Activated T-cell treated with anti-CD3 and anti-CD28 coated beads for 4 hours (primary cell): ENCODE measurements around the gene ERP27.

Experiments used
- DNase-seq: peaks from one replicate; pipeline ENCODE4 v3.0.0-alpha.2; 2020

The ERP27 gene

DNA sequence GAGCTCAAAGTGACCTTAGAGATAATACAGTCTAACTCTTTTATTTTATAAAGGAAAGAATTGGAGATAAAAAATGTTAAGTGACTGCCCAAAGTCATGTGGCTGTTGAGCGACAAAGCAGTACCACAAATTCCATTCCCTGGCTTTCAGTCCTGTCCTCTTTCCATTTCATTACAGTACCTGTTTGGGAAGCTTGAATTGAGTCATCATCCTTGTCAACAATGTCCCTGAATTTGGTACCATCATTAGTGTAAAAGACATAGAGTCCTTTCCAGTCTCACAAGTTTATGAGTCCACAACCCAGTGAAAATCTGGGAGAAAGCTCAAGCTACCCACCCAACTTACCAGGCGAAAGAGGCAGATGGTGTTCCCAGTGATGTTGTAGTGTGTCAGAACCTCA lies 3.8 kb downstream of the ERP27 start:
- no peak for DNase-seq

DNA sequence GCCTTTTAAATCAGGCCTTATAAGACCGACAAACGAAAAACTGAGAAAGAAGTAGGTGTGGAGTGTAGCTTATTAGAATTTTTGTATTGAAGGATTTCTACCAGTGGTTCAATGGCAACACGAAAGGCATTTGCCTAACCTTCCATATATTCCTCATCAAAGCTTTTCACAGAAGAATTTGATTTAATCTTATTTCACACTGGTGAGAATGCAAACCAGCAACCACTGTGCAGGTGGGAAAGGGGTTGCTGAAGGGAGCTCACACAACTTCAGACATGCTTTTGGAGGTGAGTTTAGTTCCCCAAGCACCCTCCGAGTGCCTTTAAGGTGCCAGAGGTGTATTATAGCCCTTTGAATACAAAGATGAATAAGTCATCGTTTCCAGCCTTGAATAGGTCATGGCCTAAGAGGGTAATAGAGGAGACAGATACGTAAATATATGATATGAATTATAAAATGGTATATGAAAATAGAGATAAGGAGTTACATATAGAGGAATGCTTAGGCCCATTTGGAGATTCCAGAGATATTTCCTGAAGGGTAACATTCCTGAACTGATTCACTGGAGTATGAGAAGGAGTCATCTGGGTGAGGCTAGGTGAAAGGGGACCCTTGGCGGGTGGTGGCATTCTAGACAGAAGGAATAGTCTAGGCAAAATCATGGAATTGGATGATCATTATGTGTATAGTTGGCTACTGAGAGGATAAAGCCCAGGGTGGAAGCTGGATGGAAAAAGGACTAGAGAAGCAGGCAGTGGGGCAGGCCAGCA lies 6.4 kb downstream of the ERP27 start:
- no peak for DNase-seq

DNA sequence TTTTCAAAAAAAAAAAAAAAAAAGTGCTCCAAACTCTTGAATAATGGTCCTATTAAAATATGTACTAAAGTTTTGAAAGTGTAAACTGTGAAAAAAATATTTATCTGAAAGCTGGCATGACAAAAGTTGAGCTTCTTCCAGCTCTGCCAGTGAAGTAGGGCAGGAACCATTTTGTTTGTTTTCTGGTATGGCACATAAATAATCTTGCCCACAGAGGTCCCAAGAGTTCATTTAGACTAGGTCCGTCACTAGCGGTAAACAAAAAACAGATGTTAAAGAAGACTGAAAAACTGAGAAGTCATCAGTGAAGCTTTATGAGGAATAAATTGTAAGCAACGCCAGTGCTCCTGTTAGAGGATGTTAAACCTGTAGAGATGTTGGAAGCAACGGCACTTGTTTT lies 7.0 kb downstream of the ERP27 start:
- no peak for DNase-seq

DNA sequence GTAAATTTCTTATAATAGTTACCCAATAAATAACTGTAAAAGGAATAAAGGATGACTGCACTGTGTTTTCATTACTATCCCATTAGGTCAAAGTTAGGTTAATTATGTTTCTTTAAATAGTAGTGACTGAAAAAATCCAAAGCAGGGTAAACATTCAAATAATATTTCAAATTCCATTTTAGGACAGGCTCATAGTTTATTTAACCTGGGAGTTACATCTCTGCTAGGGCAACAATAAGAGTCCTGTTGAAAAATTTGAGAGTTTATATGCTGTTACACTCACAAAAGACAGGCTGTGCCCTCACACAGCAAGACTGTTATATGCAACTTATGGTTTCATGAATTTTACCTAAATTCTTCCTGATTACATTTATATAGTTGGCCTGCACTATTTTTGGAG lies 8.0 kb downstream of the ERP27 start:
- no peak for DNase-seq

DNA sequence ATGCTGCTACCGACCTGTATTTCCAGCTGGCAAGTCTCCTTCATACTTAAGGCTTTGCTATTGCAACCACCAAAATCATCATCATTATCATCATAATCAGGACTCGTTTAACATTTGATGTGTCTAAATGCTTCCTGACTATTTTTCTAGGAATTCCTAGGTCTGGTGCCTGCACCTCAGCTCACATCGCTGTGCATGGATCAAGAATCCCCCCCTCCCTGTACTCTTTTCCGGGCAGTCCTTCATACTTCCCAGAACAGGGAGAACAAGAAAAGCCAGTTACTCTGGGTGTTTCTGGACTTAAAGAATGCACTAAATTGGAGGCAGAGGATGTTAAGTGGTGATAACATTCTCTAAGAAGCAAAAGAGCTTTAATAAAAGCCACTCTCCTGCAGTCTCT lies 9.4 kb downstream of the ERP27 start:
- no peak for DNase-seq

DNA sequence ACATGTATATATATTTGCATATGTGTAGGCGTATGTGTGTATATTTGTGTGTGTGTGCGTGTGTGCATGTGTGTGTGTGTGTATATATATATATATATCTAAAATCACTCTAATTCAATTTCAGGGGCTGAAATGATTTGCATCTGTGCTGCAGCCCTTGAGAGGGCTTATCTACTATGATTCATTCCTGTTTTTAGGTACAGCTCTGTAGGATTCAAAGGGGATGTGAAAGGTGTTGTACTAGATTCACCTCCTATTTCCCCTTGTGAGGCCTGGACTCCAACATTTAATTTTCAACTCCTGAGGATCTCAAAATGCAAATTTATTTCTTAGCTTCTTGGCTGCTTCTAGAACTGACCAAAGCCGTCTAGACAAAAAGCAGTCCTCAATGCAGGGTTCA lies 11.1 kb downstream of the ERP27 start:
- no peak for DNase-seq

DNA sequence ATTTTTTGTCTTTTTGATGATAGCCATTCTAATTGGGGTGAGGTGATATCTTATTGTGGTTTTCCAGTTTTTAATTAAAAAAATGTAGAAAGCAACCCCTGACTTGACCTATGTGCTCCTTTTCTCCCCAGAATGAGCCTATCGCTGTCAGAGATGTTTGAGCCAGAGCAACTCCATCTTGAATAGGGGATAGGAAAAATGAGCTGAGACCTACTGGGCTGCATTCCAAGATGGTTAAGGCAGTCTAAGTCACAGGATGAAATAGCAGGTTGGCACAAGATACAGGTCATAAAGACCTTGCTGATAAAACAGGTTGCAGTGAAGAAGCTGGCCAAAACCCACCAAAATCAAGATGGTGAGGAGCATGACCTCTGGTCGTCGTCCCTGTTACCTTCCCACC lies 13.8 kb downstream of the ERP27 start:
- DNase-seq, result no peak

DNA sequence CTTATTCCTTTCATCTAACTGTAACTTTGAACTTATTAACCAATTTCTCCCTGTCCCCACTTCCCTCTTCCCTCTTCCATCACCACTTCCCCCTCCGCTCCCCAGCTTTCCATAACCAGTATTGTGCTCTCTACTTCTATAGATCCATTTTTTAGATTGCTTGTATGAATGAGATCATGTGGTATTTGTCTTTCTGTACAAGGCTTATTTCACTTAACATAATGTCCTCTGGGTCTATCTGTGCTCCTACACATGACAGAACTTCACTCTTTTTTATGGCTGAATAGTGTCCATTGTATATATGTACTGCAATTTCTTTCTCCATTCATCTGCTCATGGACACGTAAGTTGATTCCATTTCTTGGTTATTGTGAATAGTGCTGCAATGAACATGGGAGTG lies 14.4 kb downstream of the ERP27 start:
- DNase-seq, result no peak

DNA sequence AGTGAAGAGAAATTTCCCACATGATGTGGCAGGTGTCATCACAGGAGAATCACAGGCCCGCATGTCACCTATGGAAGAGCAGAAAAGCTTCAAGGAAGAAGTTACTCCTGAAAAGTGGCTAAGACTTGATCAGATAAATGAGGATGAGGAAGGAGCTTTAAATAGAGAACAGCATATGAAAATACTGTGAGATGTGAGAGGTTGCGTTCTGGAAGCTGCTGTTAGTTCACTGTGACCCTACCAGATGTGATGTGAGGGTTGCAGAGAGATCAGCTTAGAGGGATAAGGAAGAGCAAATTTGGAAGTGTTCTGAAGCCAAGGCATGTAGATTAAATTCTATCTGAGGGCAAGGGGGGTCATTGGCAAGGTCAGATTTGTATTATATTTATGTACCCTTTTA lies 17.1 kb downstream of the ERP27 start:
- DNase-seq, result no peak

DNA sequence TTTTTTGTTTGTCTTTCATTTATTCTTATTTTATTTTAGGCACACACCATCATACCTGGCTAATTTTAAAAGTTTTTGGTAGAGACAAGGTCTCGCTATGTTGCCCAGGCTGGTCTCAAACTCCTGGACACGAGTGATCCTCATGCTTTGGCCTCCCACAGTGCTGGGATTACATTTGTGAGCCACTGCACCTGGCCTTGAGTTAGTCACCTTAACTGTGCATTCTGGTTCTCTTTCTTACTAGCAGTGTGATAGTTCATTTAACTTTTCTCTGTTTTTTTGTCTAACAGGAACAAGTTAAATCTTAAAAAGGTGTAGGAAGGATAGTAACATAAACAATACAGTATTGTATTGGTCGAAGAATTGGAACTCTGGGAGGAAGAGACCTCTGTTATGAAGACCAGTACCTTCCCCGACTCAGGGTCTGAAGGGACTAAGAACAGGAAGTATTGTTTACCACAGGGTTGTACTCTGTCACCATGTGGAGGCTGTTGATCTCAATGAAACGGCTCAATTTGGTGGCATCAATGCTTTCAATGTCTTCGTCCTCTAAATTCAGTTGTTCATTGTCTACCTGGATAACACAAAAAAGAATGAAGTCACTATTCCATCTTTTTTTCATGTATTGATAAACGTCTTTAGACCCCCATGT lies 17.7 kb downstream of the ERP27 start:
- no peak for DNase-seq

DNA sequence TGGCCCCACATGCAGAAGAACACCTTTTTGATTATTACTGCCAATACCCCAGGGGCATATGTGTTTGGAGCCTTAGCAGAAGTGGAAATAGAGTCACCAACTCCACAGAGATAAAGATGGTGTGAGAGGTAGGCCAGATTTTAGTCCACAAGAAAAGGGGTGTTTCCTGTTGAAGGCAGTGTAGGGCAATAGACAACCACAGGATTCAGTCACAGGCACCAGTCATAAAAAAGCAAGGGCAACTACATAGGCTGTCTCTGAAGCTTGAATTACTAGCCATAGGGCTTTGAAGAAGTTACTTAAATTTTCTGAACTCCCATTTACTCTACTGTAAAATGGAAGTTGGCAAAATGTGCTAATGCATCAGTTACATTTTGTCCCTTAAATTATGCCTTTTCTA lies 18.9 kb downstream of the ERP27 start:
- no peak for DNase-seq

DNA sequence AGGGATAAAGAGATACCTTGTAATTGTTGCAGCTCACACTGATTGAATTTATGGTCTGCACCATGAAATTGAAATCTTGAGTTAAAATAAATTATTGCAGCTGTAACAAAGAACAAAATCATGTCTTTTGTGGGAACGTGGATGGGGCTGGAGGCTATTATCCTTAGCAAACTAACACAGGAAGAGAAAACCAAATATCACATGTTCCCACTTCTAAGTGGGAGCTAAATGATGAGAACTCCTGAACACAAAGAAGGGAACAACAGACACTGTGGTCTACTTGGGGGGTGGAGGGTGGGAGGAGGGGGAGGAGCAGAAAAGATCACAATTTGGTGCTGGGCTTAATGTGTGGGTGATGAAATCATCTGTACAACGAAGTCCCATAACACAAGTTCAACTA lies 22.6 kb downstream of the ERP27 start:
- DNase-seq, result no peak

DNA sequence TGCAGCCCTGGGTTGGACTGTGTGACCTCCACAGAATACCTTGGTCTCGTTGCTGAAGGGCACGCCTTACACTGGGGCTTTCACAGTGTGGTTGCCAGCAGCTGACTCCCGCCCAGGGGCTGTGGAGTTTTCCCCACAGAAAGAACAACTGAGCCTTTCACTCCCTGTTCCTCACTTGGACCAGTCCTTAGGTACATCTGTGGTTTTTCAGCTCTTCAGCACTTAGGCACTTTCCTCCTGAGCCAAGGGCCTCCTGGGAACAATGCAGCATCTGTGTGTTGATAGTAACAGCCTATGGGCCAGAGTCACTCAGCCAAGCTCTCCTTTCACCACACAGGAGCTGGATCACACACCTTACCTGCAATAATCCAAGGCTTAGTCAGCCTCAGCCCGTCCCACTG lies 25.0 kb downstream of the ERP27 start:
- DNase-seq, result no peak

DNA sequence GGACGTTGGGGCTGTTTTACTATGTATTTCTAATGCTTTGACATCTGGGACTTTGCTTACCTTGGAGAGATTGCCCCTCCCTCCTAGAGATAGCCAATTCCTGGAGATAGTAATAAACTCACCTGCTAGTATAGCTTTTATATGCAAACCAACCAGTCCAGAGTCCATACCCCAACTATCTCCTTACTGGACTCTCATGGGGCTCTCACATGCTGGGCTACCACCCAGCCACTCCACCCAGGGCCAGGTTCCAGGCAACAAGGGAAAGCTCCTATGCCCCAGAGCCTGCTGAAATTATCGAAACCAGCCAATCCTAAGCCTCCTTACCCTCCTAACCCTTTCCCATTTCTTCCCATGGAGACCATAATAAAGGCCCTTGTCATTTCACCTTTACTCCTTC lies 27.2 kb downstream of the ERP27 start:
- DNase-seq, result no peak

DNA sequence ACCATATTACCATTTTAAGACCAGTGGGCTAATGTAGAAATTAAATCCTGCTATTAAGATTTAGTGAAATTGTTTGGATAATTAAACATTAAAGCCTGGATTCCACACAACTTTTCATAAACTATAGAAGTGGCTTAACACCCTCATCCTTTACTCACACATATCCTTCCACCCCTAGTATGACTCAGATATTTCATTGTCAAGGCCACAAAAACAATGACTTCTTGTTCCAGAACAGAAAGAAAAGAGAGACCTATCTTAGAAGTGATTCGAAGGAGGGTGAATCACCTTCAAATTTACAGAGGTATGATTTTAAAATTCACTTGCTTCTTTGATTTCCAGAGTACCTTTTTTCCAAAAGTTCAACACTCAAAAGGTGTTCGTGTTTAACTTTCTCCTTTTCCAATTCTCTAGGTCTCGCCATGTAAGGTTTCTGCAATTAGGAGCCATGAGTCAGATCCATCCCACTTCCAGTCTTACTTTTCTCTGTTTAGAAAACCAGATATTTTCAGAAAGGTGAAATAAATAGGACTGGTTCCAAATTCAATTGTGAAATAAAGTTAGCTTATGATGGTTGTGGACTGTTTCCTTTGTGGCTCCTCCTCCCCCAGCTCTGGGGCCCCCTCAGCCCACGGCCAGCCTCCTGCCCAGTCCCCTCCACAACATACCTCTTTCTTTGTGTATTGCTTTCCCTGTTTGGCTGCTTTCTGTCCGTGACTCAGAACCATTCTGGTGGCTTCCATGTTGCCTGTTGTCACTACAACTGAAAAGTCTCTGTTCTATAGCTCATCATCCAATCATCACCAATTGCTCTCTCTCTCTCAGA lies 28.0 kb downstream of the ERP27 start:
- DNase-seq, result no peak

DNA sequence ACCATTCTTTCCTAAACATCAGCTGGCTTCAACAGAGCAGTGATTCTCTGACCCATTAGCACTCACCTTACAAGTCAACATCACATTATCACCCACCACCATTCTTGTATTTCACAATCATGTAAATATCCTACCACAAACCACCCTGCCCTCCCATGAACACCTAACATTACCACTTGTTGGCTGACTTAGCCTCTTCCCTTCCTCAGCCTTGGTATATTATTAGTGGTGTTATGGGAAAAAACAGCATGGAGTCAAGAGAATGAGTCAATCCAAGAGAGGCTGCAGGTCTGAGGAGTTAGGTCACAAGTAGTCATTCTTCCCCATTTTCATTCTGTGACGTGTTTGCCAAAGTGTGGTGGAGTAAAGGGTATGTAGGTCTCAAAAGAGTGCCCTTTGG lies 30.4 kb downstream of the ERP27 start:
- DNase-seq, result no peak

DNA sequence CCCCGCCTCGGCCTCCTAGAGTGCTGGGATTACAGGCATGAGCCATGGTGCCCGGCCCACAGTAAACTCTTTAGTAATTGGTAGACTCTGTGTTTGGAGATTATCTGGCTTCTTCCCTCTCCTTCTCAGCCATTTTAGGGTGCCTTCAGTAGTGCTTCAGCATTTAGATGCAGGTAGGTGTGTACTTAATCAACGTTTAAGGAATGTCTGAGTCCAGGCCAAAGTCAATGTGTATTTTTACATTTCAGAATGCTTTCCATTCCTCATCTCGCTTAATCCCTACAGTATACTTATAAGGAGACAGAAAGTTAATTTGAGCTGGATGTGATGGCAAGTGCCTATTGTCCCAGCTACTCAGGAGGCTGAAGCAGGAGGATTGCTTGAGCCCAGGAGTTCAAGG lies 32.2 kb downstream of the ERP27 start:
- DNase-seq, result no peak

DNA sequence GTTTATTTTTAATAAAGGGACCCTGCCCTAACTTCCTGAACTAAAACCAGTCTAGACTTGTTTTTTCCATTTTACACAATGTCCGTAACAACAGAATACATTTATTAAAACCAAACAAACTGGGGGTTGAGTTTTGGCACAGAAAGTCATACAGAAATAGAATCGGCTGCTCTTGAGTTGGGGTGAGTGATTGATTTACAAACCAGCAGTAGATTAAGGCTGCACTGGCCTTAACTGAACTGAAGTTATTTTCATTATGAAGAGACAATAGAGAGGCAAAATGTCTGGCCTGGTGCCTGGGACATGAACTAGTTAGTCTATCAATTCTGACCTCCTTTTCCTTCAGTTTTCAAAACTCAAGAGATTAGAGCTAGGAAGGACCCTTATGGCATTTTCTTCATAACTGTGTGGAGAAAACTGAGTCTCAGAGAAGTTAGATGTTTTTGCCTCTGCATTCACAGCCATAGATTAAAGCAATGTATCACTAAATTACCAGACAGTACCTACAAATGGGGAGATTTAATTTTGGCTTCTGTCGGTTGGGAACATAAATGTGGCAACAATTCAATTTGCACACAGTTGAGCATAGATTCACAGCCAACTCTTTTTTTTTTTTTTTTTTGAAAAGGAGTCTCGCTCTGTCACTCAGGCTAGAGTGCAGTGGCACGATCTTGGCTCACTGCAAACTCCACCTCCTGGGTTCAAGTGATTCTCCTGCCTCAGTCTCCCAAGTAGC lies 32.9 kb downstream of the ERP27 start:
- DNase-seq, result no peak

DNA sequence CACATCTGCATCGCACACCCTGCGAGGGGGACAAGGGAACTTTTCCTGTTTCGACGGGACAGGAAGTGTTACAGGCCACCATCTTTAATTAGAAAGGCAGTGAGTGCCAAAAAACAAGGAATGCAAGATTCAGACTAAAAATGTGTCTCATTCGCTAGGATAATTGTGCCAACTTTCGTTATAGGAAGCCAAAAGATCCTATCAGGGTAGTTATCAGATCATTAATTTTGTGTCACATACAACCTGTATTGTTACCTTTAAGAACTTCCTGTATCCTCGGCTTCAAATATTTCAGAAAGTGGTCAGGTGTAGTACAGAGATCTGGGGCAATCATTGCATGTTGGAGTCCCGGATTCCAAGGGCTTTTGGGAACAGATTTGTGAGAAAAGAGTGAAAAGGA lies 33.5 kb downstream of the ERP27 start:
- DNase-seq, result no peak

DNA sequence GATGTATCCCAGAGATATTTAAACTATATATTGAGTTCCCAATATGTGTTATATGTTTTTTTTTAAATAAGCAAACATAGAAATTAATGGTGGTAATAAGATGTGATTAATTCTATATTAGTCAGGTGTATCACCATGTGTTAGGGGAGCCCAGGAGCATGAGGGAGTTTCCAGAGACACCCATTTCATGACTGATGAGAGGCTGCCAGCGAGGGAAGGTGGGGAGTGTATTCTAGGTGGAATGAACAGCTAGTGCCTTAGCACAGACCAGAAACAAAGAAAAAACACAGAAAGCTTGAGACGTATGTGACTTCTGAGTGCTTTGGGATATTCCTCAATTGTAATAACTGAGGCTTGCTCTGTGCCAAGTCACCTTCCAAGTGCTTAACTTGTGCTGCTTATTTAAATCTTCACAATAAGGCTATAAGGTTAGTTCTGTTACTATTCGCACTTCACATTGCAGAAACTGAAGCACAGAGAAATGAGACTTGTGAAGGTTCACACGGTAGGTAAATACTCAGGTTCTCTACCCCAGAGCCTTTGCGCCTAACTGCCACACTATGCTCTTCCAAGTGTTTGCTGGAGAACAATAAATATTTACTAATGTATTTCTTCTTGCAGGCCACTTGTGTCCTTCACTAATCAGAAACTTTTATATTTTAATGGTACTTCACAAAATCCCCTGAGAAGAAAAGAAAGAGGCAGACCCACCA lies 34.8 kb downstream of the ERP27 start:
- no peak for DNase-seq

DNA sequence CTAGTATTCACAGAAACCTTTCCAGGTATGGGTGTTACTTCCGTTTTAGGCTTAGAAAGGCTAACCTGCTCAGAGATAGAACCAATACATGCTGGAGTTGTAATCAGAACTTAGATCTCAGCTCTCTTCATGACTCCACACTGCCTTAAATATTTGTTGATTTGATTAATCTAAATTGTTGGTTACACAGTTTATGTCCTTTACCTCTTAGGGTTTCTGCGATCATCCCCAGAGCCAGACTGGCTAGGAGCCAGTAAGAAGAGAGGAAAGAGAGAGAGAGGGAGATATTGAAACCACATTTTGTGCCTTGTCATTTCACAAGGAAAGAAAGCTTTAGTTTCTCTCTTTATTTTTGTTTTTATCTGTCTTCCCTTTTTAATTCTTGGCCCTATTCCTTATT lies 35.9 kb downstream of the ERP27 start:
- no peak for DNase-seq

DNA sequence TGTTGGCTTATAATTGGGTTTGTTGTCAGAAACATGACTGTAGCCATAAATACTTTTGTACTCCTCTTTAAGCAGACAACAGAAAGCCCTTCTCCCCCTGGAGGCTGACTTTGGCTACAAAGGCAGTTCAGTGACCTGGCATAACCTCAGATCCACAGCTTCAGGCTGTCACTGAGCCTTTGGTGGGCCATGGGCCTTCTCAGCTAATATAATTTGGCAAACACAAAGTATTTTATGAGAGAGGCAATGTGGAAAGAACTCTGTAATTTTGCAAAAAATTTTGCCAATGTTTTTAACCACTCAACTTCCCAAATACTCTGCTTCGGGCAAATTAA lies 37.1 kb downstream of the ERP27 start:
- no peak for DNase-seq
